GM21529 (cell line): ENCODE measurements around the gene PAPPA2.
A peak's percentile ranks its signal among the peaks of the same experiment; 100 is the strongest.
"Not testable (repeated sequence)": the region's sequence is repeated elsewhere in the genome, so short reads cannot be mapped to it uniquely, and the experiment has no call there.

Experiments
- ATAC-seq: cut with Tn5 transposase; IDR thresholded peaks from one replicate; pipeline ENCODE4 v1.9.1; 2021; ENCODE audit not compliant: unreplicated experiment

PAPPA2 gene

DNA sequence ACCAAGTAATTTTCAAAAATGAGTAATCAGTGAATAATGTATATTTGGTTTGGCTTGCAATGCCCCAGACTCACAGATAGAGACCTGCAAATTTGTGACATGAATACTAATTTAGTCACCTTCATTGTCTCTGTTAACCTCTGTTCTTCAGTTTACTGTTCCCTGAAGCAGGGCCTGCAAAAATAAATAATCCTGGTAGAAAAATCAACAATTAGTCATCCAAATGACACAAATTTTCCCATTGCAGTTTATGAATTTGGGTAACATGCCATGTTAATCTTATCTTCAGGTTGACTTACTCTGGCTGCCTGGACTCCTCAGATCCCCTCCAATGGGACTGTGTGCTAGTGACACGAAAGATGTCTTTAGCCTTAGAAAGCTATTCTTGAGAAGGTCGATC, 289.5 kb downstream of the PAPPA2 start:
- no peak for ATAC-seq

DNA sequence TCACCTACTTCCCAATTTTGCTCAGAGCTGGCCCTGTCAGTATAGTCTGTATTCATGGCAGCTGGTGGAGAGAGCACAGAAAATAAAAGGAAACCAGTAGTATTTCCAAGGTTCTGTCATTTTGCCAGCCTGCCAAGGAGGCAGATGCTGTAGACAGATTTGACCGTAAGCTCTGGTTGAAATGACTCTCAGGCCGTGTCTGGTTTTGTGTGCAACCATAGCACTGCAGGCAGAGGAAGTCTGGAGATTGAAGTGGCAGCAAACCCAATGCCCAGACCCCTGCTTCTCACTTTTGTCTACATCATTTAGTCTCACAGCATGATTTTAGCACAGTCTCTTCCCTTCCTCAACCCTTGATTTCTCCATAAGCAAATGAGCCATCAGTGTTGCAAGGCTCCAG, 291.7 kb downstream of the PAPPA2 start:
- no peak for ATAC-seq

DNA sequence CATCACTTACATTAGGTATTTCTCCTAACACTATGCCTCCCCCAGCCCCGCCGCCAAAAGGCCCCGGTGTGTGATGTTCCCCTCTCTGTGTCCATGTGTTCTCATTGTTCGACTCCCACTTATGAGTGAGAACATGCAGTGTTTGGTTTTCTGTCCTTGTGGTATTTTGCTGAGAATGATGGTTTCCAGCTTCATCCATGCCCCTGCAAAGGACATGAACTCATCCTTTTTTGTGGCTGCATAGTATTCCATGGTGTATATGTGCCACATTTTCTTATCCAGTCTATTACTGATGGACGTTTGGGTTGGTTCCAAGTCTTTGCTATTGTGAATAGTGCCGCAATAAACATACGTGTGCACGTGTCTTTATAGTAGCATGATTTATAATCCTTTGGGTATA, 293.8 kb downstream of the PAPPA2 start:
- not testable (repeated sequence) for ATAC-seq

DNA sequence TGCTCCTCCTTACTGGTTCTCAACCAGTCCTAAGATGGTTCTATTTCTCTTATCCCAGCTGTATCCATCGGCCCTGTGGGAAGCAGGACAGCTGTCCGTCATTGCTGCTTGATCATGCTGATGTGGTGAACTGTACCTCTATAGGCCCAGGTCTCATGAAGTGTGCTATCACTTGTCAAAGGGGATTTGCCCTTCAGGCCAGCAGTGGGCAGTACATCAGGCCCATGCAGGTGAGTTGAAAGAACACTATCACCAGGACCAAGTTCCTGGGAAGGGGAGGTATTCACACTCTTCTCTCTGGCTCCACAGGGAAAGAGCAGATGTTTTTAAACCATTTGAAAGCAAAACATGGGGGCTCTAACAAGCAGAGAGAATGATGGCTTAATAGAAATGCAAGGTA, 302.6 kb downstream of the PAPPA2 start:
- ATAC-seq, result no peak

DNA sequence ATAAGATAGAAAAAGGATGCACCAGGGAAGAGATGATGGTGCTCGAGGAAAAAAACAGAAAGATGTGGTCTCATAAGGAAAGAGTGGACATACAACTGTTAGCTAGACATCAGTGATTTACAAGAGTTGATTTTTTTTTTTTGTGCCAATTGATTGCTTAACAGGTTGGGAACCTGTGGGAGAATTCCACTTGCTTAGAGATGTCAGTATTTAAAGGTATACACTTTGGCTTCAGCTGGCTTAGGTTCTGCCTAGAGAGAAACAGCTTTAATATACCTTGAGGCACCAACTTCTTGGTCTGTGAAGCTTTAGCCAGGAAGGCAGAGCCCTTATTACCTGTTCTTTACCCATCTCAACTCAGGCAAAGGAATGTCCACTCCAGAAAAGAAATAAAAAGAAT, 303.8 kb downstream of the PAPPA2 start:
- no peak for ATAC-seq

DNA sequence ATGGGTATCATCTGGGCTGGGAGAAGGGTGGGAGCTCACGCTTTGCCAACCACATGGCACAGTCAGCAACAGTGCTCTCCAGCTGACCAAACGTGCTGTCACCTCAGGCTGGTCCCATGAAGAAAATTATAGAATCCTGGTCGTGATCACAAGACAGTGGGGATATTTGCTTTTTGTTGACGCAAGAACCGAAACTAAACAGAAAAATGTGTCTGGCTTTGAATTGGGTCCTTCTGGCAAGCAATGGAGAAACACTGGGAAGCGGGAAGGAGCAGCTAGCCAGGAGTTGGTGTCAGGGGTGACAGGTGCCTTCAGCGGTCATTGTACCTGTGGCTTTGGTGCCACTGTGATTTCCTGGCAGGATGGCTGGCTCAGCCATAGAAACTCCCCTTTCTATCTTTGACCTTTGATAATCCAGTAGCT, 304.8 kb downstream of the PAPPA2 start:
- no peak for ATAC-seq

DNA sequence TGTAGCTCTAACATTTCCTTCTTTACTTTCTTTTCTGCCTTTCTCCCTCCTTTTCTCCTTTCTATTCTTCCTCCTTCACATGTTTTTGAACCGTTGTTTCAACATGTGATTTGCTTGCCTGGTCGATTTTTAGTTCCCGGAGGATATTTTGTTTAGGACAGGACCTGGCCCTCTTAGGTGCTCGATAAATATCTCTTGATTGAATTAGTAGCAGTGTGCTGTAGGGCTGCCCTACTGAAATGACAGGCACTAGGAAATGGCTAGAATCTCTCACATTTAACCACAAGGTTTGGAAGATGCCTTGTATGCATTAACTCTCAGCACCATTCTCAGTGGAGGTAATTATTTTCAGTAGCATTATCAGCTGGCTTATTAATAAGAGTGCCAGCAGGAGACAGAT, 305.6 kb downstream of the PAPPA2 start:
- no peak for ATAC-seq

DNA sequence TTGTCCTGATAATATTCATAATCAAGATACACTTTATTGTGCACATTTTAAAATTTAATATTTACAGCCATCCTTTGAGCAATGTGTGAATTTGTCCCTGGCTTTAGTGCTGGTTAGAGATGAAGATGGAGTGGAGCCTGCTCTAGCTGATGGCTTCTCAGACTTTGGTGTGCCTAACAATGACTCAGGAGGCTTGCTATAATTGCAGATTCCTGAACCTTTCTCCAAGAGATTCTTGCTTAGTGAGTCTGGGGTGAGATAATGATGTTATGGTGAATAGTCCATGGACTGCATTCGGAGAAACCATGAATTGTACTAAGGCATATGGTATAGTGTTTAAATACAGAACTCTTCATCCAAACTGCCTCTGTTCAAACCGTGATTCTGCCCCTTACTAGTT, 307.1 kb downstream of the PAPPA2 start:
- no peak for ATAC-seq

DNA sequence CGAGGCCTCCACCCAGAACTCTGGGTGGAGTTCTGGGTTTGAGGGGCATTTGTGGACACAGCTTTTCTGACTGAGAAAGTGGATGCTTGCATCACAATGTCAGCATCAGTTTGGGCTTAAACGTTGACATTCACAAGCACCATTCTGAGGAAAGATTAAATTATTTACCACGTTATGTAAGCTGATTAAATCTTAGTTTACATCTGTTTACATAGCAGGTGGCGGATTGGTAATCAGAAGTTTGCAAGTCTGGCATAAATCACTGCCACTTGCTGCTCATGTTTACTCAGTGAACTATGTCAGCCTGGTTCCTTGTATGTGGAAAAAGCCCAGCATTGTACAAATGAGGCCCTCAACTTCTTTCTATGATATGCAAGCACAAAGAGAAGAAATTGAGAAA, 310.1 kb downstream of the PAPPA2 start:
- no peak for ATAC-seq

DNA sequence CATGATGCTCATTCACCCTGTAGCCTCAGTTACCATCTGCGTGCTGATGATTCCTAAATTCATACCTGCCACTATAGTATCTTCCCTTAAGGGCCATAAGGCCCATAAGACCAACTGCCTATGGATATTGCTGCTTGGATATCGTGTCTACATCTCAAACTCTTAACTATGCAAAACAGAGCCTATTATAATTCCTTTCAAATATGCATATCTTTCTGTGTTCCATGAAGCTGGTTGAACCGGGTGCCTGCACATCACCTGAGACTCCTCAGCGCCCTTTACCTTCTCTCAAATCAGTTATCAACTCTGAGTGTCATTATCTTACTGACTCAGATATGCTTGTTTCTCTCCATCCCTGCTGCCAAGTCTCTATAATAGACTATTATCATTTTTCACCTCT, 311.2 kb downstream of the PAPPA2 start:
- no peak for ATAC-seq

DNA sequence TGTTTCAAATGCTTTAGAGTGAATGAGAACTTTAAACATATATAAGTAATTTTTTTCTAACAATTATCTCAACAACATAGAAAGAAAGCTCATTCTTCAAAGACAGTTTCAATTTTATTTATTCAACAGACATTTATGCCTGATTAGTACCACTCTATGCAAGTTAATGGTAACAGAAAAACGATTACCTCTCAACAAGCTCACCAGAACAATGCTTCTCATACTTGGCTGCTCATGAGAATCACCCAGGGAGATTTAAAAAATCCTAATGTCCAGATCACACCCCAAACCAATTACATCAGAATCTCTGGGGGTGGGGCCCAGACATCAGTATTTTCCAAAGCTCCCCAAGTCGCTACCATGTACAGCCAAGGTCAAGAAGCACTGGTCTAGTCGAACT, 312.4 kb downstream of the PAPPA2 start:
- no peak for ATAC-seq

DNA sequence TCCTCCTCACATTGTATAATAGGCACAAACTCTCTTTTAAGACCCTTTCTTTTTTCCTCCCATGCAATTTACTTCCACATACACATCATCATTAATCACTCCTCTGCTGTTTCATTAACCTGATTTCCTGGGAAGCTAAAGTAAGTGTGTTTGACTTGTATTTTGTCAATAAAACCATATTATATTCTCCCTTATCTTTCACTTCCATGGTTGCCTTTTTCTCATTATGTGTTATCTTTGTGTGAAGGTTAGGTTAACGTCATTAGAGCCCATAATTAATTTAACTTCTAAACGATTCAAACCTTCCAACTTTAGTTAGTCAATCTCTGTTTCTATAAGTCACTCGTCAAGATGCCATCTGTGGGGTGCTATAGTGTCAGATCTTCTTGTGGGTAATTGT, 313.0 kb downstream of the PAPPA2 start:
- no peak for ATAC-seq

DNA sequence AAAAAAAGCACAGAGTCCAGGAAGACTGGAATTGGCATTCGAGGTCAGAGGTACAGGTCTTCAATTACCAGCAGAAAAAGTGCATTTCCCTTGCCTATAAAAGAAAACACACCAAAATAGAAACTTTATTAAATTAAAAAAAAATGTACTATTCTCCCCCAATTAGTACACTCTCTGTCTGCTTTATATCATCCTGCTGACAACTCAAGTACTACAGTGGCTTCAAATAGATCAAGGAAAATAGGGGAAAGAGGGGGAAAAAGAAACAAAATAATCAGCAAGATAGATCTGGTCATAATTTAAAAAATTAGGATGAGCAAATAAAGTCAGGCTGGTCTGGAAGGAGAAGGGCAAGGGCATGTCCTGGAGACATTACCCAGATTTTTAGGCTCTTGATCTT, 315.1 kb downstream of the PAPPA2 start:
- no peak for ATAC-seq

DNA sequence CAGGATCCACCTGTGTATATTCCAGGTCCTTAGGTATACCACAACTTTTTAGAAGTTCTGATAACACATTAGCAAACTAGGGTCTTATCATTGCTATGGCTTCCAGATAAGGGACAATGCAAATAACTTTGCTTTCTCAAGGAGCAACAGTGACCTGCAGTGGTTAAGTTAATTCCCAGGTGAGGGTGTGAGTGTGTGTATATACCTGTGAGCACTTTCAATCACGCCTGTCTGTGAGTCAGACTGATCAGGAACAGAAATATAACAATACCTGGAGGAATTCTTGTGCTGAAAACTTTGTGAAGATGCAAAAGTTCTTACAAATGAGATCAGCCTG, 317.0 kb downstream of the PAPPA2 start:
- no peak for ATAC-seq

DNA sequence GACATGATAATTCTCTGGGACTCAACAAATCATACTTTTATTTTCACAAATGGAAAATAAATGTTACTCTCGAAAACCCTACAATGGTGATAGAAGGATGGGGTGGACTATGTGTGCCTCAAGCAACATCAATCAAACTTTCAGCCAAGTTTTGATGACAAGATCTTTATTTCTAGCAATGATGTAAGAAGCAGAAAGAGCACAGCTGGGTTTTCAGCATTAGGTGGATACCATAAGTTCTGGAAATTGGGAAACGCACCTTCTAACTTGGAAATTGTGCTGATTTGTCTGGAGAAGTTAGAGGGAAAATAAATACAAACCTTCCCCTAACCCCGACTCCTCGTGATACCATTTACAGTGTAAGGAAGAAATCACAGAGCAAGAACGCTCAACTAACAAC, 320.3 kb downstream of the PAPPA2 start:
- no peak for ATAC-seq

DNA sequence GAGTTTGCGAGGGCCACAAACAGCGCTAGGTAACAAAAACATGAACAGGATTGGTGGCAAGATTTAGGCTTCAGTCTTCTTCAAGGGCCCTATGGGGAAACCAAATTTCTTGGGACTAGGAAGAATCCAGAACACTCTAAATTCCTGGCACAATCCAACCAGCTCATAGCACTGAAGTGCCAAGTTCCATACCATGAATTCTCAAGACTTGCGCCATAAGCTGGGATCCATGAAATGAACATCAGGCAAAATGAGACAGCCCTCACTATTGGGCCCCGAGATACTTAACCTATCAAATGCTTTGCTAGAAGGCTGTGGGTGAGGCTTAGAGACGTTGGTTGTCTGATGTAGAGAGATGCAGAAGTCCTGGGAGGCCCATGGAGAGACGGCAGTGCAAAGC, 322.1 kb downstream of the PAPPA2 start:
- no peak for ATAC-seq

DNA sequence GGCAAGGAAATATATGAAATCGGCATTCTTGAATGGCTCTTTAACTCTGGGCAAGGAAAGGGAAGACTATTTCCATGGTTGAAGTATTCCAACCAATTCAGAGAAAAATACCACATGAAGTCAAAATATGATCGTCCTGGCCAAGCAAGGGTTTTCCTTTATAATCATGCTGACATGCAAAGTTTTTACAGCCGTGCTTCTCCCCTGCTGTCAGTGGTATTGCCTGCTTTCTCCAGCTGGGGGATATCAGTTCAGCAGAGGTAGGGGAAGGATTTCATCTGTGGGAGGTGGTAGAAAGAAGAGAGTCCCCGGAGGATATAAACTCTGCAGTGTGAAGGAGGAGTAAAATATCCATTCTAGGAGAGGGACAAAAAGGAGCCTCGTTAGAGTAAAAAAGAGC, 322.8 kb downstream of the PAPPA2 start:
- no peak for ATAC-seq

DNA sequence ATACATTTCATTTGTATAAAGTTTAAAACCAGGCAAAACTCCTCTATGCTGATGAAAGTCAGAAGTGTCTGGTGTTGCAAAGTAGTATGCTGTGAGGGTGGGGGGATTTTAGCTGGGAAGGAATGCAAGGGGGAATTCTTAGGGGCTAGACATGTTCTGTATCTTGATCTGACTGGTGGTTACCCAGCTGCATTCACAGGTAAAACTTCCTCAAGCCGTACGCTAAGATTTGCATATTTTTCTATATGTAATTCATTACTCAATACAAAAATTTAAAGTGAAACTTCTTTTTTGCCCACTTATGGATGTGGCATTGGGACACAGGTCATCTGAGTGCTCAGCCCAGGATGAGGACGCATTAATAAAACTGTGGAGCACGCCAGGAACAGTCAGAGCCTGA, 323.3 kb downstream of the PAPPA2 start:
- ATAC-seq, result peak; percentile 80

DNA sequence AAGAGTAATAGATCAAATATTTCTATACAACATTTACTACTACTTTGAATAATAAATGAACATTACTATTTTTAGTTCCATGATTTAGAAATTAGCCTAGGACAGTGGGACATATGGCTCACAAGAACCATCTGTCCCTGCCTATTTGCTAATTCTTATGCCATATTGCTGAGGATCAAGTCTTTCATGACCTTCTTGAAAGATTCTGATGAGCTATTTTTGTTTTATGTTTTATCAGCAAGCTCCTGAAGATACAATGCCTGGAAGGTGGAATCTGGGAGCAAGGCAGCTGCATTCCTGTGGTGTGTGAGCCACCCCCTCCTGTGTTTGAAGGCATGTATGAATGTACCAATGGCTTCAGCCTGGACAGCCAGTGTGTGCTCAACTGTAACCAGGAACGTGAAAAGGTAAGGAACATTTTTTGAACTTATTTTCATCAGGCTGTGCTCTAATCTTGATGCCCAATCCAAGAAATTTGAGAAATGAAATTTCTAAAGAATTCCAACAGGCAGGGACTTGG, 326.7 kb downstream of the PAPPA2 start:
- no peak for ATAC-seq

DNA sequence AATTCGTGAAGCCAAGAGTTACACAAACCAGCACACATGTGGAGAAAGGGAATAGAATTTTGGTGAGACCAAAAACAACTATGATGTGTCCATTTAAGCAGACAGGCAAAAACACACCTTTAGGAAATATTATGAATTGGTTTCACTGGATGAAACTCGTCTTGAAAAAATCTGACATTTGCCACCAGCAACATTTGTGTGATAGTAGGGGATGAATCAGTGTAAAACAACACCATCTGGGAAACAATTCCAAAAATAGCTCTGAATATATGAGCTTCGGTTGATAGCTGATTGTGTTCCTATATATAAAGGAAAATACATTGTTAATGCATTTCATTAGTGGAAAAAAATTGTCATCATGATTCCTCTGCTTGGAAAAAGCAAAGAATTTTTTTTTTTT, 327.8 kb downstream of the PAPPA2 start:
- ATAC-seq, result no peak

DNA sequence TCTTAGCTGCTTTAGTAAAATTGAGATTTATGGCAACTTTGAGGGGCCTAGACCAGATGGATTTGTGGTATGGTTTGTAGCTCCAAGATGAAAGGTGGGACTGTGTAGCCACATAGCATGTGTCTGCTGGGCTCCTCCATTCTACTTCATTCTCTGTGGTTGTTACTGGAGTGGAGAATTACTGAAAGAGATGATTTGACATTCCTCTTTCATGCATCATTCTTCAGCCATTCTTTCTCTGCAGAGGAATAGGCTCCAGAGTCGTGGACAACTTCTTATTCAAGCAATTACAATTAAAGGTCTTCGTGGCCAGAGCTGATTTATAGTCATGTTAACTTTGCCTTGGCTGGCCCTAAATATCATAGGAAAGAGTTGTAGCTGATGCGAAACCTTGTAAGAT, 328.9 kb downstream of the PAPPA2 start:
- no peak for ATAC-seq

DNA sequence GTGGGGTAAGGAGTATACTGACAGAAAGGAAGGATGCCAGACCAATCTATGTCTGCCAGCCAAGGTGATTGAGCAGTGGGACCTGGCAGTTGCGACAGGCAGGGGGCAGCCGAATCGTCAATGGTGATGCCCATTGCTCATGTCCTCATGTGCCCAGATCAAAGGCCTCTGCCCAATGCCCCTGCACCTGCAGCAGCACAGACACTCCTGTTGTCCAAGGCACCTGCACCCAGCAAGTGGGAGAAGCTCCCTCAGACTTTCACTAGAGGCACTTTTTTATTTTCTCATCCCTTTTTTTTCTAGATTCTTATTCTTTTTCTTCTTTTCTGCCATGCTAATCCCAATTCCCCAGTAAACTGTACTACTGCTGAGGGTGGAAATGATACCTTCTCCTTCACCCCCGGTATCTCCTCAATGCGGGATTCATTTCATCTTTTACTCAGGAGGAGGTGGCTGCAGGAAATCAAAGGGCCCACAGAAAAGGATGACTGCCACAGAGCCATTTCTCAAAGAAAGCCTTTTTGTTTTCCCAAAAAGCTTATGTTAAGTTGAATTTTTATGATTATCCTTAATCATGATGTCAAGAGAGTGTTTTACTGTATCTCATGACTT, 332.0 kb downstream of the PAPPA2 start:
- no peak for ATAC-seq

DNA sequence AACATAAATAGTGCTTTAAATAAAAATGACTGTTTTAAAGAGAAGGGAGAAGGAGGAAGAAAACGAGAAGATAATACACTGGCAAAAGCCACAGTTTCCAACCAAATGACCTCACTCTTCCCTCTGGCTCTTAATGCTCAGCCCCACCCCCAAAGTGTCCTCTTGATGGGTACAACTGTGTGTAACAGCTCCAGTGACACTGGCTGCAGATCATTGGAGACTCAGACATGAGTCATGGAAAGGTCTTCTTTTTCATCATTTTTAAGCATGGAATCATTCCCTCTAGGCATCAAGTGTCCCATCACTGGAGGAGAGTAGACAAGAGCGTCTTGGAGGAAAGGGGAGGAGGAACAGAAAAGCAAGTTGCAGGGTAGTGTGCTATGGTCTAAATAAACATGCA, 333.0 kb downstream of the PAPPA2 start:
- no peak for ATAC-seq

DNA sequence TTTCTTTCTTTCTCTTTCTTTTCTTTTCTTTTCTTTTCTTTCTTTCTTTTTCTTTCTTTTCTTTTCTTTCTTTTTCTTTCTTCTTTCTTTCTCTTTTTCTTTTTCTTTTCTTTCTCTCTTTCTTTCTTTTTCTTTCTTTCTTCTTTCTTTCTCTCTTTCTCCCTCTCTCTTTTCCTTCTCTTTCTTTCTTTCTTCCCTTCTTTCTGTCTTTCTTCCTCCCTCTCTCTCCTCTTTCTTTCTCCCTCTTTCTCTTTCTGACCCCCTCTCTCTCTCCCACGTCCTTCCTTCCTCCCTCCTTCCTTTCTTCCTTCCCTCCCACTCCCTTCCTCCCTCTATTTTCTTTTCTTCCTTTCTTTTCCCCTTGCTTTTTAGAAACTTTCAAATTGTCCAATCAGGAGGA, 333.6 kb downstream of the PAPPA2 start:
- no peak for ATAC-seq
